VCaP (cell line): ENCODE data around the gene ELMO2.
A peak's percentile ranks its signal among the peaks of the same experiment; 100 is the strongest.

ENCODE experiments used
- H3K27ac ChIP-seq: fragments of 450-650 bp; 2 replicates; pipeline ENCODE4 v1.5.1; 2017
- TF ChIP-seq, protein P1 (sequence below): fragments of 450-650 bp; conservative IDR thresholded peaks from 2 replicates; pipeline ENCODE4 v1.5.1; 2017; ENCODE audit warnings: mild to moderate bottlenecking, moderate library complexity

Gene ELMO2

DNA sequence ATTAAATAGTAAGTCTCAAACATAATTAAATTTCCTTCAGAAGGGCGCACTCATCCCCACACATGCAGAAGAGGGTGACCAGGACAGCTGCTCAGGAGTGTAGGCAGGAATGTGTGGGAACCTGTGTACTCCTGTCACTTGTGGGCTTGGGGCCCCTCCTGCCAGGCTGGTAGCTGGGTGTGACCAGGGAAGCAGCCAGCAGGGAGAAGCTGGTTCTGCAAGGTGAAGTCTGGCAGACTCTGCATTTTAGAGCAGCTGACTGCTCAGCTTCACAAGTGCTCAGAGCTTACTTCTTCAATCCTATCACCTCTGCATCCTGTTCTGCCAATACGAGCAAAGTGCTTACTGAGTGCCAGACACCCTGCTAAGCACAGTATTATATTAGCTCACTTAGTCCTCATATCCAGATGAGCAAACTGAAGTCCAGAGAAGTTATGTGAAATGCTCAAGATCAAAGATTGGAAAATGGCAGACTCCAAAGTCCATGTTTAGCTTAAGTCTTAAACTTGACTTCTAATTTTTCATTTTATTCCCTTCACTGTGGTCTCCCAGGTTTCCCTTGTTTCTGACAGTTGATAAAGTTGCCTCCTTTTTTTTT is 27.9 kb downstream of the ELMO2 start:
- TF ChIP-seq, protein P1, sequence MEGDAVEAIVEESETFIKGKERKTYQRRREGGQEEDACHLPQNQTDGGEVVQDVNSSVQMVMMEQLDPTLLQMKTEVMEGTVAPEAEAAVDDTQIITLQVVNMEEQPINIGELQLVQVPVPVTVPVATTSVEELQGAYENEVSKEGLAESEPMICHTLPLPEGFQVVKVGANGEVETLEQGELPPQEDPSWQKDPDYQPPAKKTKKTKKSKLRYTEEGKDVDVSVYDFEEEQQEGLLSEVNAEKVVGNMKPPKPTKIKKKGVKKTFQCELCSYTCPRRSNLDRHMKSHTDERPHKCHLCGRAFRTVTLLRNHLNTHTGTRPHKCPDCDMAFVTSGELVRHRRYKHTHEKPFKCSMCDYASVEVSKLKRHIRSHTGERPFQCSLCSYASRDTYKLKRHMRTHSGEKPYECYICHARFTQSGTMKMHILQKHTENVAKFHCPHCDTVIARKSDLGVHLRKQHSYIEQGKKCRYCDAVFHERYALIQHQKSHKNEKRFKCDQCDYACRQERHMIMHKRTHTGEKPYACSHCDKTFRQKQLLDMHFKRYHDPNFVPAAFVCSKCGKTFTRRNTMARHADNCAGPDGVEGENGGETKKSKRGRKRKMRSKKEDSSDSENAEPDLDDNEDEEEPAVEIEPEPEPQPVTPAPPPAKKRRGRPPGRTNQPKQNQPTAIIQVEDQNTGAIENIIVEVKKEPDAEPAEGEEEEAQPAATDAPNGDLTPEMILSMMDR, result no peak
- no peak overlapping the region for H3K27ac ChIP-seq

DNA sequence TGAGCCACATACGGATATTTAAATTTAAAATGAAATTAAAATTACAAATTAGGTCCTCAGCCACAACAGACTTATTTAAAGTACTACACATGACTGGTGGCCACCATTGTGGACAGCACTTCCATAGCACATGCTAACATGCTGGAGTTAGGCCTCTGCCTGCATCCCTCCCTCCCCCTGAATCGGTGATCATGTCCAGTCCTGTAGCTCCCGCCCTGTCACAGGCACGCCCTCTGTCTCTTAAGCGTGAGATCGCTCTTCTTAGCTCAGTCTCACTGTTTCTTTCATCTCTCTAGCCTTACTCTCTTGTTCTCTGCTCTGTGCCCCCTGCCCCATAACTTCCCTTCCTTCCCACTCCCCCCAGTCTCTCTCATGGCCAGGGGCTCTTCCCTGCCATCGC is 28.9 kb downstream of the ELMO2 start:
- TF ChIP-seq, protein P1, result no peak
- no peak overlapping the region for H3K27ac ChIP-seq

GRCh38 chr20:46376196-46376785 is 30.1 kb downstream of the ELMO2 start:
- TF ChIP-seq, protein P1, result no peak
- no peak overlapping the region for H3K27ac ChIP-seq

- H3K27ac ChIP-seq, result no peak overlapping the region
- TF ChIP-seq, protein P1, result no peak
These were observed 30.6 kb downstream of the ELMO2 start for GRCh38 chr20:46375771-46376170.

- H3K27ac ChIP-seq, result no peak overlapping the region
- TF ChIP-seq, protein P1, result no peak
These were observed 32.0 kb downstream of the ELMO2 start for GRCh38 chr20:46374383-46374782.

DNA sequence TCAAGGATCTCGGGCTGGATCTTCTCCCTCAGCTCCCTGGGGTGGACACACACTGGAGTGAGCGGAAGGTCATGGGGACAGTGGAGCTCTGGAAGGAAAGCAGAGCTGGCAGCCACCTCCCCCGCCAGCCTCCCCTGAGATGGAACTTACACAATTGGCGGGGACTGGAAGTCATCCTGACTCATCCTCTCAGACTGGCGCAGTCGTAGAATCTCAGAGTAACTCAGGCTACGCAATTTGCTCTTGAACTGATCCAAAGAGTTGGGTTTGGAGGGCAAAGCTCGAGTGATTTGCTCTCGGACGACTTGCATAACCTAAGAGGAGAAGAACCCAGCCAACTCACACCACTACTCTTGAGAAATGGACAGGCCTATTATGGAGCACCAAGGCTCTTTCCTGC is 34.8 kb downstream of the ELMO2 start:
- TF ChIP-seq, protein P1, result no peak
- H3K27ac ChIP-seq, result no peak overlapping the region

- peak overlapping the region; percentile 8; the same call in 1 of the 2 replicates for H3K27ac ChIP-seq
- TF ChIP-seq, protein P1, result no peak
These were observed 37.5 kb downstream of the ELMO2 start for GRCh38 chr20:46368902-46369268.
